NT2/D1 (cell line): Measurements from ENCODE around the gene PCDHGC3.

Source experiments
- YY1 ChIP-seq: IDR thresholded peaks from 2 replicates; pipeline ENCODE4 v1.6.1; 2011; ENCODE audit not compliant: insufficient read length, insufficient read depth
- ZNF274 ChIP-seq: IDR thresholded peaks from 2 replicates; pipeline ENCODE4 v1.6.1; 2011; ENCODE audit warnings: mild to moderate bottlenecking, low read depth, low read length

- TF ChIP-seq YY1 (no peak), ZNF274 (no peak)
Observed at GRCh38 chr5:141515141-141515540, 39.4 kb downstream of the PCDHGC3 start.
